Measurements from ENCODE around the gene FOXP1.

Gene FOXP1

DNA sequence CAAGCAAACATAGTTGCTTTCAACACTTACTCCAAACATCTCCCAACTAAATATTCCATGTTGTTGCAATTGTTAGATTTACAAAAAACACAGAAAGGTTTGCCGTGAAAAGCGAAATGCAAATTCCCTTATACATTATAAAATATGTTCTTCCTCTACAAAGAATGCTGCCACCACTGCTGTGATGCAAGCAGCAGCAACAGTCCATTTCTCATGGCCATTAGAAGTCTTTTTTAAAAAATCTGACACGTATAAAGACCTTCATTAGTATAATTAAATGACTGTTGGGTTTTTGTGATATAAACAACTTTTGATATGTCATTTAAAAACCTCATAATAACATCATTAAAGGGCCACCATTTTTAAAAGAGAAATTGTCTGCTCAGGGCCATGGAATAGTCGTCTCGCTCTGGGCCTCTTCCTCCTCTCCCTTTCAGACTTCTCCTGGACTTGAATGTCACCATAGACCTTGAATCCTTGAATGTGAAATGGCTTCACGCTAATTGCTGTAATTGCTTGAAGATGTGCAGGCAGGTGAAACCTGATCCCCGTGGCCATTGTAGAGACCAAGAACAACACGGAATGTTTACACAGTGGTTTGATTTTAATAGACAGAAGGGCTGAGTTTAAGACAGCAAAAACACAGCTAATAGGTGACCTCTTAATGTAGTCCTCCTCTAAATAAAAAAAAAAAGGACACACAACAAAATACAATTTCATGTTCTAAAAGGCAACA lies 450.4 kb downstream of the FOXP1 start:
- DNase-seq = peak; percentile 93

DNA sequence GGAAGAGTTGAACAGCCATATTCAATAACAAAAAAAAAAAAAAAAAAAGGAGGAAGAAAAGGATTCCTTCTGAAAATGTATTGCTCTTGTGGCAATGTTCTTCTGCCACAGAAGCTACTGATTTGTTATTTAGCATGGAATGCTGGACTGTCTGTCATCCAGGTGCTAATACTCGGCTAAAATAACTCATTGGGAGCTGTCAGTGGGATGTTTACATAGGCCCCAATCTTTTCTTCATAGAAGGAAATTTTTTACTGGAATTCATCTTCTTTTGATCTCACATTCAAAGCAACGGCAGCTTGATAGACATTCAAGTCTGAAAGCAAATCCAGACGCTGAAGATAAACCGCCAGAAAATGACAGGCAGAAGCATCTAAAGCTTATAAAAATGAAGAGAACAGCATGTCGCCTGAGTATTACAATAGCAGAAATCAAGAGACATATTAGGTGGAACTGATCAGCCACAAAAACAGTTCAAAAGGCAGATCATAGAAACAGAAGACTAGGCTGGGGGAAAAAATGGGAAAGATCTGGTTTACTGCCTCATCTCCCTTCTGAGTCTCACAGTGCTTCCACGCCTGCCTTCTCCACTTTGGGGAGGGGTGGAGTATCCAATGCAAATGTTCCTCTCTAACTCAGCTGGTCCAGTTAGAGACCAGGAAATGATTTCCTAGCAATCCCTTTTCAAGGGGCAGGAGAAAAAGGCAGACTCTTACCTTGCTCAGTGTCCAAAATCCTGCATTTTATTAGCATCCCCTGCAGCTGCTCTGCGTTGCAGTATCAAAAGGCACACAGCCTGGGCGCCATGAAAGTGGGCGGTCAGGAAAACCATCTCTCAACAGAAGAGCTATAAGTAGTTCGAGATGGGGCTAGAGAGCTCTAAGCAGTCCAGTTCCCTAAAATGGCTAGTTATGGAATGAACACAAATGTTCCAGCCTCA lies 451.9 kb downstream of the FOXP1 start:
- DNase-seq = peak; percentile 37

DNA sequence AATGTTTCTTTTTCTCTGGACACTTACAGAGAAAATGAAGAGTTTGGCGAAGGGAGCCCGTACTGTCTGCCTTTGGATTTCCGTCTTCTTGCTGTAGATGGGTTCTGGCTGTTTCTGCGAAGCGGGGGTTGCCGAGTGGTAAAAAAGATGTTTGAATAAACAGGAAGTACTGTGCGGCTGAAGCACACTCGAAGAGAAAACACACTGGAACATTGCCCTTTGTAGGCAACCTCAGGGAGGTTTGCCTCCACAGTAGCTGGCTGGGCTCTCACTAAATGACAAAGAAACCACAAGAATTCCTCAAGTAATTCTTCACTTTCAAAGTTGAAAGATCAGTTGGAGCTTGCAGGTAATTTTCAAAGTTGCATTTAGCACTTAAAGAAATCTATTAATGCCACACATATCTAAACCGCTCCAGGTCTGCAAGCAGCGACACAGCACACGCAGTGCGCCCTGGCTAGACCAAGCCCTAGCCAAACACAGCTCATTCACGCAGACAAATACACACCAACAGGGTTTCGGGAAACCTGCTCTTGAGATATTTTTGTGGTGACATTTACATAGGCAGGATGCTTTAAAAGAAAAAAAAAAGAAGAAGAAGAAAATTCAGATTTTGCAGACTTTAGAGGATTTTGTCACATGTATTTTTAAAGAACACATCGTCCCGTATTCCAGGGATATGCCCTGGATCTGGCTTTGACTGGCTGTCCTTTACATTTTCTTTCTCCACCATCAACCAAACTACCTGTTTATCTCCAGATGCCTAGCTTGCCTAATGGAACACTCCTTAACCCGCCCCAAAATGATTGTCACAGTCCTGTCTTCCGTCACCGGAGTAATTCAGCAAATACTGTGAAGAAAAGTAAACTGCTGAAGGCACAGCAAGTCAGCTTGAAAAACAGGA lies 452.8 kb downstream of the FOXP1 start:
- peak; percentile 78 for DNase-seq

DNA sequence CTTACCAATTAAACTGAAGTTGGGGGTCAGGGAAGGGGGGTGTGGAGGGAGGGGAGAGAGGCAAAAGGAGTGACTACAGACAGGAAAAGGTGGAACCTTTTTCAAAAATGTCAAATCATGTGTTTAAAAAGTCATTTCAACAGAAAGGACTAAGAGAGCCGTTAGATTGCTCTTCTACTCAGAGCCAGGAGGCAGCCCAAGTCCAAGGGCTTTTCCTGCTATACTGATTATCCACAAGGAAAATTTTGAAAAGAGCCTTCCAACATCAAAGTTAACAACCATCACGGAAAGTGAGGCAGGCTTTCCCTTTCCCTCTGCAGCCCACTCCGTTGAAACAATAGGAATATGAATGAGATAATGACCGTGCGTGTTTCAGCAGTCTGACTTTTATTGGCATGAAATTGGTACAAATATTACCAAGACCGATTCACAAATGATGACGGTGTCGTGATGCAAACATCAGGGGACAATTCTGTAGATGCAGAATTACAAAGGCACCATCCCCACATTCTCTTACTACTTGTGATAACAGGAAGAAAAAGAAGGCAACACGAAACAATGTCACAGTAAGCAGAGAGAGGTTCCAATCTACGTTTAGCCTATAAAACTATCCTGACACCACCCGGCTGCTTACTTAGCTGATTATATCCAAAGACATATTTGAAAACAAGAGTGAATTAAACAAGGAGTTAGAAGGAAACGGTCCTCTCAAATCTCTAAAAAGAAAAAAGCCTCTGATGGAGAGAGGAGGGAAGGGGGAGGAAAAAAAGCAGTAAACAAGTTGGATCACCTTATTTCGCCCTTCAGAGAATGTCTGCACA lies 453.7 kb downstream of the FOXP1 start:
- DNase-seq = peak; percentile 59

DNA sequence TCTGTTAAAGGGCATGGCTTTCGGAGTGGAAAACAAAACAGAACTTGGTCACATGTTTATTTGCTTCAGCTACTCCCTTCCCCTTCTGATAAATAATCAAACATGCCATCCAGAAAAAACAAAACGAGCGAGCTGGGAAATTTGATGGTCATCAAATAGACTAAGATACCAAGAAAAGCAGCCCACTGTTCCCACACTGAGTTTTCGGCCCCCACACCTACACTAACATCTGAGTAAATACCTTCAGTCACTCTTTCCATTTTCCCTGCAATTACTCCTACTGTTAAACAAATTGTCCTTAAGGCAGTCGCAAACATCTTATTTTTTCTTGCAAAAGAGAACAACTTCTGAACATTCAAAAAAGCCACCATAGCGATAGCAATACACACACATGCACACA lies 454.6 kb downstream of the FOXP1 start:
- peak; percentile 22 for DNase-seq

DNA sequence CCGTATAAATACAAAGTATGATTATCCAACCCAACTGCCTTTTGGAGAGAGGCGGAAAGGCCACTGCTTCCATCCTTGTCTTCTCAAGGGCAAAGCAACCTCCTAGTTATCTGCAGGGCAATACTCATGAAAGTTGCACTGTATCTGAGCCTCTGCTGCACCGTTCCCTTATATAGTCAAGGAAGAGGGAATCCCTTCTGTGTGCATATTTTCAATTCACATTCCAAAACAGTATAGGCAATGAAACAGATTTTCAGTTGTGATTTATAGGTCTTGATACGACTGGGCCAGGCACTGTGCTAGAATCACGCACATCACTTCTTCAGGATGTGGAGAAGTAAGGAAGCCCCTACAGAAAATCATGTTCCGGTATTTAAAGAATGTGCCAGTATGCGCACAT lies 455.7 kb downstream of the FOXP1 start:
- no peak for DNase-seq

DNA sequence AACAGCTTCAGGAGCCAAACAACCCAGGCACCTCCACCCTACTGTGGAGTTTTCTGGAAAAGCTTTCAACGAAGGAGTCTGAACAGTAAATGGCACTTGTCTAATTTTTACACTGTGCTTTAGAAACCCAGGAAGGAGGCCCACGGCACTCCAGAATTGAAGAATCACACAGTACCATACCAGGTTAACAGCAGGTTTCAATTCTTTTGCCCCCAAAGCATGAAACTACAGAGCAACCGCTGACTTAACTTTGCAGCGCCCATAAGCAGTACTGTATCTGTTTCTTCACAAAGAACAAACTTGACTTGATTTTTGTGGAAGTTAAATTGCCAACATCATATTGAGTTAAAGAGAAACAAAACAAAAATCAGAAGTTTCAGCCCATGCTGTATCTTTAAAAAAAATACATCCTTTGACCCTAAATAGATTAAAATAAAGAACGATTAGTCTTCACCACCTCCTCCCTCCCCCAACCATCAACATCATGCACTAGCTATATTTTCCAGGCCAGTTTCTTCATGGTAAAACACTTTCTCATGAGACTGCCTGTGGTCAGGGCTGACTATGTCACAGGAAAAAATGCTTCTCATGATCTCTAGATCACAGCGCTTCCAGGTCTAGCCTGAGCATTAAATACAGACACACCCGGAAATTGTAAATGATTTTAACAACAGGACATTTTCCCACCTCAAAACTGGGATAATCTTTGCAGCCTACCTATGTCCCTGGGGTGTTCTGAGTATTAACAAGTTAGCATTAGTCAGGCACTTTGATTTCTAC lies 456.3 kb downstream of the FOXP1 start:
- no peak for DNase-seq

DNA sequence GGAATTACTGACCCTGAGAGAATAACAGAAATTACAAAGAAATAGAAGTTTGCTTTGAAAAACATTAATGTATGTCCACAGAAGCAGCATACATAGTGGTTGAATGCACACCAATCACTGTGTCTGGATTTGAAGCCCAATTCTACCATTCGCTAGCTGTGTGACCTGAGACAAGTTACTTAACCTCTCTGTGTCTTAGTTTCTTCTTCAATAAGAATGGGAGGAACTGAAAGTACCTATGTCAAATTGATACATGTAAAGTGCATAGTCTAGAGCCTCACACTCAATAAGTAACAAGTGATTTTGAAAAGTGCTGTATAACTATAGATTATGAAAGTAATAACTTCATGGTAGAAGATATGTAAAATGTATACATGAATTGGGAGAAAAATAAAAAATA lies 457.8 kb downstream of the FOXP1 start:
- no peak for DNase-seq

DNA sequence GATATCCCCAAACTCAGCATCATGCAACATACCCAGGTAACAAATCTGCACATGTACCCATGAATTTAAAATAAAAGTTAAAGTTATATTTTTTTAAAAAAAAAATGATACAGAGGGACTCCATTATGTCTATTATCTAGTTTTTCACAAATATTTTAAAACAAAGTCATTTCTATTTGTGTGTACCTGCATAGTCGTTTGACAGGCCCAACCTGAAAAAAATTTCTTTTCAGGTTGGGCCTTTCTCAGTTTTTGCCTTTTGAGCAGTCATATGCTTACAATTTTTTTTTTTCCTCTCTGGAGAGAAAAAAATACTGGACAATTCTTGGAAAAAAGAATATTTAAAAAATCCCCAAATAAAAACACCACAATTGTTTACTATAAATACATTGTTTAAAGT lies 459.5 kb downstream of the FOXP1 start:
- DNase-seq = no peak

DNA sequence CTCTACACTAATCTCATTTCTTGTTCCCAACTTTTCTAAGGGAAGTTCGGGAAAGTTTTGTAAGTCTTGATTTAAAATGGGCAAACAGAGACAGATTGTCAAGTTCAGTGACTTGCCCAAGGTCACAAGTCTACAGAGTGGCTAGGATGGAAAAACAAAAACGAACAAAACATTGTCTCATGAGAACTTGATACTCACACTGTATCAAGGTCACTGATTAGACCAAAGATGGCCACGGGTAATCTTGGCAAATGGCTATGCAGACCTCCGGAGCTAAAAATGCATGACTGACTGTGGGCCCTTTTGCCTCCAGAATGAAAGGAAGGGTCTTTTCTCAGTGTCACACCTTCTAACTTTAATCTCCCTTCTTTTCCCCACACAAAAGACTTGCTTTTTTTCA lies 460.9 kb downstream of the FOXP1 start:
- no peak for DNase-seq

DNA sequence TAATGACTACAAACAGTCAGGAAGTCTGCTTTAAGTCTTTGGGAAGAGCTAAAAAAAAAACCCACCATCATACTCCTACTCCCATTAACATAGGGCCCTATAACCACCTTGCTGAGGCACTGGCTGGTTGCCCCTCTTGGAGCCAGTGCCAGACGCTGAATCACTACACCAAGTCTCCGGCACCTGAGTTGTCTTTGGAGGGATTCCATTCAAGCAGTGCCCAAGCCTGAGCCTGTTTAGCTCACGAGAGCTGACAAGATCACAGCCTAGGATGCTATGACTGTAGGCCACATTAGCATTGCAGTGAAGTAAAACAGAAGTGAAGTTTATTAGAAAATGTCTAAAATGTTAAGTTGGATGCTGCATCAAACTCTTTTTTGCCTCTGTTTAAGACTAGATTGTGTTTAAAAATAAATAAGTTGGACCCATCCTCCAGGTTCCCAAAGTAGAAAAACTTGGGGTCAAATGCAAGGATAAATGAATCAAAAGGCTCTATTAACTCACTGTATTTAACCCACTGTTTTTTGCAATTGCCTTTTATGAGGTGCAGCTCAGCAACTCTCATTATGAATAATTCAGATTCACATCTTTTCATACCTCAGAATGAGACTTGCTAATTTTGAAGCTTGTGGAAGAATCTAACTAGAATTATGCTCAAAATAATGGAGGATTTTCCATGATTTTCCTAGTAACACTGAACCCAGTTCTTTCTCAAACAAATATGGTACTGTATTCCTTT lies 461.9 kb downstream of the FOXP1 start:
- no peak for DNase-seq

DNA sequence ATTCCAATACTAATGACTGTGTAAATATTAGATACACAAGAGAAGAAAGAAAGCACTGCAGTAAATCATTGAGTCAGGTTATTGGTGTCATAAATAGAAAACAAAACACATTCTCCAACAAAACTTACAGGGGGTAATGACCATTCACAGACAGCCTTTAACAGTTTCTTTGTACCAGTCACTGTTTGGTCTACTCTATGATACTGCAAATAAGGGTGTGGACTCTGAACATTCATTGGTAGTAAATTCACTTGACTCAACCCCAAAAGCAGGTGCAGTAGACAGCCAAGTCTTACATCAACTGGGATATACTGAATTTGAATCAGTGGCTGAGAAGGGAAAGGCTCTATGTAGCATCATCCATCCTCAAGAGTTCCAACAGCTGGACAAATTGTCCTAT lies 463.5 kb downstream of the FOXP1 start:
- DNase-seq = peak; percentile 41

DNA sequence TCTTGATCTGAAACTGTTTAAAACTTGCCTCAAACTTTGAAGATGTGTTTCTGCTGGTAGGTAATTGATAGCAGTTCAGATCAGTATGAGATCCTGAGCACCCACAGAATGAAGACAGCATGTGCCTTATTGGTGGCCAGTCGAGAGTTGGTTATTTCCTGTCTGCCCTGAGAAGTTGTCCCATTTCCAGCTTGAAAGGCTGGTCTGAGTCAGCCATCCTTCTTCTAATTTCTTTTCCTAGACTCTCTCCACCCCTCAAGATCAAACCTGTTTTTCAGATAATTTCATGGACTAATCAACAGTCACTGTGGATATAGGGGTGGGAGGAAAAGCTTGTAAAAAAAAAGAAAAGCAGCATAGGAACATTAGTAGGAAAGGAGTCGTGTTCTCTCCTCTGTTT lies 464.4 kb downstream of the FOXP1 start:
- no peak for DNase-seq

DNA sequence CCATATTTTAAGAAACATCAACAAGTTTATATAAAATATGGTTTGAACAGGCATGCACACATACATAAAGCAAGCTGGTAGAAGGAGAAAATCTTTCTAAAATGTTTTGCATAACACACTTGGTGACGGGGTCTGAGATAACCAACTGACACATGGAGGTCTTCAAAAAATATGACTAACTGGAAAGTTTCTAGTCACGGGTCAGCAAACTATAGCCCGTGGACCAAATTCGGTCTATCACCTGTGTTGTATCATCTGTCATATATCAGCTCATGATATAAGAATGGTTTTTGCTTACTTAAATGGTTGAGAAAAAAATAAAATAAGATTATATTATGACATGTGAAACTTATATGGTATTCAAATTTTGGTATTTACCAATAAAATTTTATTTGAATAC lies 465.1 kb downstream of the FOXP1 start:
- no peak for DNase-seq

DNA sequence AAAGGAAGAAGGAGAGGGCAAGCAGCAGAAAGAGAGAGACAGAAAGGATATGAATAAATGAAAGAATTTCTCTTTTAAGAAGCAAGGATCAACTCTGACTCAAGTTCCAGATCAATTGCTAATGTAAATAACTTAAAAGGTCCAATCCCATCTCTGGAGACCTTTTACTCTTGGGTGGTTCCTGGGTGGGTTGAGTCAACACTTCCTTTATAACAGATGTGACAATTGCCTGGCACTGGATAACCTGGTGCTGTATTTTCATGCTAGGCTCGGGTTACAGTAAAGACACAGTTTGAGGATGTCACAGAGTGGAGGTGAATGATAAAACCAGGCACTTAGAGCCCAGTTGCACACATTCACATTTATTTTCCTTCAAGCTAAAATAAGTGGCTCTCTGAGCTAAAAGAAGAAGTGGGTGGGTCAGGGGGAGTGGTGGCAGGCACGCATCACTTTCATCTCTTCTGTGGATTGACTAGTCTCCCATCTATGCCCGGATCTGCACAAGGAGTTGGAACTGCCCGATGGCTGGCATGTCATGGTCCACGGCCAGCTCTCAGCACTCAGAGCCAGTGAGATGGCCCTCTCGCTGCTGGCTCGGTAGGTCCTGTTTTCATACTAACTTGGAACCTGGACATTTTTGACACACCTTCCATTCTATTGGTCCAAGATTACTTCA lies 465.8 kb downstream of the FOXP1 start:
- peak; percentile 76 for DNase-seq

DNA sequence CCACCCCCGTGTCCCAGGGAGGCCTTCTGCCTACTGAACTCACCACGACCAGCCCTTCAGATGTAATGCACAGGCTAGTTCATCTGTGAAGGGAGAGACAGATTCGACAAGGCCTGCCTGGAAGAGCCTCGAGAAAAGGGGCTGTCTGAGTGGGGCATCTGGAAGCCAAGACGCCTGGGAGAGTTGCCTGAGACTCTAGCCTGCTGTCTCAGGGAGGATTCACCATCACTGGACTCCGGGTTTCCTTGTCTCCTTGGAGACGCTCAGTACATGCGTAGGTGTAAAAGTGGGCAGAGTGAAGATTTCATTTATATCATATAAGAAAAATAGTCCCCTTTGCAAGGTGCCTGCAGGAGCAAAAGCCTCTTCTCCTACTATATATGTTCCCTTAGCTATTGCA lies 468.9 kb downstream of the FOXP1 start:
- DNase-seq = no peak

DNA sequence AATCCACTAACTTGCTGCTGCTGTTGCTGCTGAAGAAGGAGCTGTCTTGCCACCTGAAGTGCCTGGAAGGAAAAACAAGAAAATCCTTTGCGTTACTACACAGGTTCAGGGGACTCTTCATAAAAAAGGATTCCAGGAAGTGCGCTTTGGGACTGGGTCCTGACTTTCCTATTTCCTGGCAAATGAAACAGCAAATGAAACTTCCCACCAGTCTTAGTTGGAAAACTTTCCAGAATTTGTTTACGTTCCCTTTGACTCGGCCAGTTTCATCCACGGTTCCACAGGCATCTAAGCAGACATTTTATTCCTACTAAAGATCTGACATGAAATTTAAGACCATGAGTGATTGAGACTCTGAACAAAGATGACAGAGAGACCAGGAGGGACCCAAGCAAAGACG lies 471.0 kb downstream of the FOXP1 start:
- DNase-seq = no peak

DNA sequence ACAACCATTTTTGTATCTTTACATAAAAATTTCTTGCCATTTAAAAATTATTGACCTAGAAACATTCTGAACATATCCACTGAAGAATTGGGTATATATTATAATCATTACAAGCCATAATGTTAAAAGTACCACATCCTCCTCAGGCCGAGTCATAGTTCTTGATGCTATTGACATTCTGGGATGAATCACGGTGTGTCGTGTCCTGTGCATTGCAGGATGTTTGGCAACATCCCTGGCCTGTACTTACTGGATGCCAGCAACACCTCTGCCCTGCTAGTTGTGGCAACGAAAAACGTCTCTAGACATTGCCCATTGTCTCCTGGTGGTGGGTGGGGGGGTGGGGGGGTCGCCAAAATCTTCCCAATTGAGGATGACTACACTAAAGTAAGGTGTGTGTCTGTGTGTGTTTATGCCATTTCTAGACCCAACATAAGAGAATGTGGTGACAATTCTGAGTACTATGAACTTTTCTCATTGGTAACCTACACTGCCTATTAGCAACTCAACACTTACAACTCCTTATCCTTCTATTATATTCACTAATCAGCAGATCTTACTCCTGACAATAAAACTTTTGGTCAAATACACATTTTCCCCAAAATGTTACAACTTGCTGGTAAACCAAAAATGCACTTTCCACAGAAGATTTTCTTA lies 471.6 kb downstream of the FOXP1 start:
- no peak for DNase-seq

DNA sequence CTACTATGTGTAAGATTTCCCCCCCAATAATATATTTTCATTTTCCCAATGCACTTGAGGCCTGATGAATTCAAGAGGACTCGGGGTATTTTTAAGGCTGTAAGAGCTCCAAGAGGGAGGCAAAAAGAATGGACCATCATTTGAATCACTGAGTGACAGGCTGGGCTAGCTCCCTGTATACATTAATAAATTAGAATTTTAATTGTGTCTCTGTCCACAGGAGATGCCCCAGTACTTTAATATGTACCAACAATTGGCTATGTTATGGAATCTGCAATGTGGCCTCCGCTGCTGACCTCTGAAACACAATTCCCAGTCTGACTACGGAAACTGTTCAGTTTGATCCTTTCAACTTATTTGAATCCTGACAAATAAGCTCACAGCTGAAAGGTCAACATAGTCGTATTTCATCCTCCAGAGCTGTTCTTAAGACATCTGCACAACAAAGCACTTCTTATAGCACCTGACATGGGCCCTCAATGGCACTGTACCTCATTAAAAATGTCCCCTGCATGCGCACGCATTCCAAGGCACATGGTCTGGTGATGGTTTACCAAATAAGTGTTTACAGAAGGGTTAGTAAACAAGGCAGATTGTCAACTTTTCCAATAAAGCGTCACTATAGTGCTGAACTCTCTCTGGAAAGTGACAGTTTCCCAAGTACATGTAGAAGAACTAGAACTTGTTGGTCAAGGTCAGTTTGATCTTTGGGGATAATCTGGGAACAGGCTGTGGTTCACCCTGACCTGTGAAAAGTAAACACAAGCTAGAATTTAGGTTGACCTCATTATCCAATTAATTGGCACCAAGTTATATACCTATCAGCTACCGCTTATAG lies 472.9 kb downstream of the FOXP1 start:
- no peak for DNase-seq

All from NCI-H69 (cell line).